SK-N-SH (cell line): Measurements from ENCODE around the gene CDC42EP3. TPM values are rescaled to one million over a fixed set of nuclear protein-coding genes. Genes with fewer than 3 reads are reported as not detected.

Experiments used
- CTCF ChIA-PET: fragments of 300-600, 350-600 bp; formaldehyde crosslinking; extraction: SDS; loops from one replicate; lab custom pipeline; 2021; lab: Yijun Ruan, JAX
- POLR2A ChIA-PET: fragments of 350-600 bp; sonication (Branson Sonifier 250); formaldehyde crosslinking; extraction: SDS; loops from one replicate; lab custom pipeline; 2020; ENCODE audit warnings: antibody characterized with exemption, inconsistent platforms; lab: Yijun Ruan, JAX
- DNase-seq: peaks from one replicate; pipeline ENCODE4 v3.0.0; 2012
- H2AFZ ChIP-seq: fragments of 200-600 bp; sonication (generic); 2 replicates; pipeline ENCODE4 v1.8.1; 2016; ENCODE audit warnings: antibody characterized with exemption, mild to moderate bottlenecking, low read depth
- H3F3A ChIP-seq: fragments of 200-600 bp; sonication (generic); replicated peaks from 2 replicates; pipeline ENCODE3; 2016; ENCODE audit warnings: antibody characterized with exemption, mild to moderate bottlenecking; ENCODE audit not compliant: insufficient read depth
- H3K27ac ChIP-seq, 2 experiments: fragments of 200-500 bp in 1 of 2; fragments of 200-600 bp in 1 of 2; sonication (Bioruptor generic) in 1 of 2; sonication (generic), shearing (Covaris generic) in 1 of 2; 2 replicates each; pipeline versions ENCODE4 v1.5.1 to v1.6.1; 2014 to 2016; ENCODE audit warnings: low read depth in 2 of 2, inconsistent platforms in 1 of 2, low read length in 1 of 2, mild to moderate bottlenecking in 1 of 2, mixed read lengths in 1 of 2
- H3K27me3 ChIP-seq: fragments of 200-600 bp; sonication (generic), shearing (Covaris generic); 2 replicates; pipeline ENCODE4 v1.6.1; 2016; ENCODE audit warnings: mixed run types; ENCODE audit not compliant: insufficient read depth
- H3K36me3 ChIP-seq, 2 experiments: fragments of 200-500 bp in 1 of 2; fragments of 200-600 bp in 1 of 2; sonication (Bioruptor generic) in 1 of 2; sonication (generic) in 1 of 2; replicated peaks in 1 of 2; 2 replicates each; pipeline versions ENCODE3 to v1.5.1; 2014 to 2016; ENCODE audit warnings: low read length in 1 of 2, mild to moderate bottlenecking in 1 of 2; ENCODE audit not compliant: insufficient read depth in 2 of 2, control insufficient read depth in 1 of 2
- H3K4me1 ChIP-seq, 2 experiments: fragments of 200-500 bp in 1 of 2; fragments of 200-600 bp in 1 of 2; sonication (Bioruptor generic) in 1 of 2; sonication (generic), shearing (Covaris generic) in 1 of 2; 2 replicates each; pipeline versions ENCODE4 v1.5.1 to v1.6.1; 2014 to 2016; ENCODE audit warnings: low read depth in 1 of 2, low read length in 1 of 2, mixed run types in 1 of 2; ENCODE audit not compliant: insufficient read depth in 2 of 2, control insufficient read depth in 1 of 2
- H3K4me2 ChIP-seq: fragments of 200-600 bp; sonication (generic), shearing (Covaris generic); 2 replicates; pipeline ENCODE4 v1.6.1; 2017; ENCODE audit warnings: mixed run types
- H3K4me3 ChIP-seq, 2 experiments: fragments of 200-500 bp in 1 of 2; fragments of 200-600 bp in 1 of 2; sonication (Bioruptor generic) in 1 of 2; sonication (generic), shearing (Covaris generic) in 1 of 2; 2 replicates each; pipeline versions ENCODE4 v1.5.1 to v1.8.1; 2014 to 2016; ENCODE audit warnings: low read depth in 2 of 2, inconsistent platforms in 1 of 2, low read length in 1 of 2, mild to moderate bottlenecking in 1 of 2, mixed read lengths in 1 of 2, moderate library complexity in 1 of 2
- H3K79me2 ChIP-seq: fragments of 200-600 bp; sonication (generic); 2 replicates; pipeline ENCODE4 v1.8.1; 2017; ENCODE audit warnings: mild to moderate bottlenecking; ENCODE audit not compliant: insufficient read depth
- H3K9ac ChIP-seq: fragments of 200-600 bp; sonication (generic); 2 replicates; pipeline ENCODE4 v1.6.1; 2017; ENCODE audit warnings: mixed run types
- H3K9me2 ChIP-seq: fragments of 200-600 bp; sonication (generic); 2 replicates; pipeline ENCODE4 v1.6.1; 2017; ENCODE audit warnings: mixed run types
- H3K9me3 ChIP-seq: fragments of 200-600 bp; sonication (generic); 2 replicates; pipeline ENCODE4 v1.6.1; 2017; ENCODE audit warnings: mixed run types, mild to moderate bottlenecking, moderate library complexity
- H4K20me1 ChIP-seq: fragments of 200-600 bp; sonication (generic); 2 replicates; pipeline ENCODE4 v1.6.1; 2017; ENCODE audit warnings: mild to moderate bottlenecking, mixed run types; ENCODE audit not compliant: insufficient read depth
- ELF1 ChIP-seq: IDR thresholded peaks from 2 replicates; pipeline ENCODE4 v1.4.0; 2012
- EP300 ChIP-seq, 2 experiments: IDR thresholded peaks; 2 replicates each; pipeline versions ENCODE4 v1.4.0 to v1.6.1; 2012; ENCODE audit warnings: borderline replicate concordance in 1 of 2, low read depth in 1 of 2, low read length in 1 of 2
- FOXJ3 ChIP-seq: sonication (generic); formaldehyde crosslinking; IDR thresholded peaks from 2 replicates; pipeline ENCODE4 v1.5.1; 2020; ENCODE audit warnings: mild to moderate bottlenecking, missing genetic modification reagents
- FOXM1 ChIP-seq: IDR thresholded peaks from 2 replicates; pipeline ENCODE4 v1.4.0; 2012; ENCODE audit warnings: low read depth, mild to moderate bottlenecking
- JUND ChIP-seq: IDR thresholded peaks from 2 replicates; pipeline ENCODE4 v1.4.0; 2012
- MAX ChIP-seq: IDR thresholded peaks from 2 replicates; pipeline ENCODE4 v1.4.0; 2012; ENCODE audit warnings: low read depth
- MXI1 ChIP-seq: IDR thresholded peaks from 2 replicates; pipeline ENCODE4 v1.6.1; 2012; ENCODE audit warnings: mild to moderate bottlenecking, low read depth, low read length, improper control_type of control experiment
- RAD21 ChIP-seq: IDR thresholded peaks from 2 replicates; pipeline ENCODE4 v1.6.1; 2012; ENCODE audit warnings: mild to moderate bottlenecking, low read length
- TAF1 ChIP-seq: IDR thresholded peaks from 2 replicates; pipeline ENCODE4 v1.6.1; 2012; ENCODE audit warnings: low read depth, mild to moderate bottlenecking, low read length, moderate library complexity, borderline replicate concordance
- USF2 ChIP-seq: fragments of 150-350 bp; IDR thresholded peaks from 2 replicates; pipeline ENCODE4 v1.6.1; 2017; ENCODE audit warnings: antibody characterized with exemption, low read length, low read depth, borderline replicate concordance
- YY1 ChIP-seq: IDR thresholded peaks from 2 replicates; pipeline ENCODE4 v1.4.0; 2012; ENCODE audit warnings: low read depth, mild to moderate bottlenecking
- WGBS: methylation state at CpG from one replicate; pipeline ENCODE4 v1.1.6; 2017; ENCODE audit warnings: low lambda C conversion rate; 5-methylcytosine and 5-hydroxymethylcytosine counted together
- polyA plus RNA-seq, 3 experiments: library from polyadenylated mRNA; depleted of rRNA; stranded (reverse); fragments of >200 nt; gene quantifications; 2 replicates each; pipeline ENCODE4 v1.2.3, GENCODE V29; 2012
- TF ChIP-seq, protein P1 (sequence below): IDR thresholded peaks from 2 replicates; pipeline ENCODE4; 2012
- TF ChIP-seq, protein P2 (sequence below): fragments of 150-350 bp; IDR thresholded peaks from 2 replicates; pipeline ENCODE4 v1.6.1; 2016; ENCODE audit warnings: mild to moderate bottlenecking, low read depth, low read length

Gene CDC42EP3
- polyA plus RNA-seq, 1 of the 3 experiments (the other 2 are of a cell fraction), result 87.5 TPM

DNA sequence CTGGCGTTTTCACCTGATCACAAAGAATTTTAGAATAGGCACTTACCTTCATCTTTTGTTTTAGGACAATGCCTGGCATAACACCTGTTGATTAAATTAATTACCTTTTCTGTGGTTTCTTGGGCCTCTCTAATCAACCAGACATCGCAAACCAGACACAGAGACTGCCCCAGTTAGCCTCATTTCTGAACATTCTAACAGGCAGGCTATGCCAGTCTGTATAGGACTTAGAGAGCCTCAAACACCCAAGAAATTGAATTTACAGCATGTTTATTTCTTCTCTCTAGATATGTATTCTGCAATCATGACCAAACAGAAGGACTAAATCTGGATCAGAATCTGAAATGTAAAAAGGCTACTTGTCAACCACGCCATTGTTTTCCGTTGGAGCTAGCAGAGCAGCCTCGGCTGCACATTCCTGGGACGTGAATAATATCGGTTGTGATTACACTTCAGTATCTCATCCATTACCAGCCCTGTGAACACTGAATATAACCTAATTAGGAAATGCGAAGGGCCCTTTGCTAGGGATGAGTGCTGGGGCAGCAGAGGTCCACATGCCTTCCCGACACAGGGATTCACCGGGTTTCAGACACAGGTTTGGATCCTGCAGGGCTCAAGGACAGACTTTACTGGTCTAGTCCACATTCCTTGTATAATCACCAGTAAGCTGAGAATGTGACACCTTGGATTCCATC lies 17.5 kb upstream of the CDC42EP3 start (continued):
- TF ChIP-seq EP300 (IDR thresholded peaks at IDR 0.05; ENCODE audit: borderline replicate concordance in 1 of 2, low read depth in 1 of 2, low read length in 1 of 2) (peak in 1 of 2 experiments; percentile 63; a peak in 1 of 4 replicates), USF2 (no peak), MXI1 (no peak), JUND (peak; percentile 86), MAX (peak; percentile 15; the same call in 1 of the 2 replicates), RAD21 (no peak), YY1 (peak; percentile 44; the same call in 1 of the 2 replicates), FOXM1 (no peak)
- TF ChIP-seq, protein P1, sequence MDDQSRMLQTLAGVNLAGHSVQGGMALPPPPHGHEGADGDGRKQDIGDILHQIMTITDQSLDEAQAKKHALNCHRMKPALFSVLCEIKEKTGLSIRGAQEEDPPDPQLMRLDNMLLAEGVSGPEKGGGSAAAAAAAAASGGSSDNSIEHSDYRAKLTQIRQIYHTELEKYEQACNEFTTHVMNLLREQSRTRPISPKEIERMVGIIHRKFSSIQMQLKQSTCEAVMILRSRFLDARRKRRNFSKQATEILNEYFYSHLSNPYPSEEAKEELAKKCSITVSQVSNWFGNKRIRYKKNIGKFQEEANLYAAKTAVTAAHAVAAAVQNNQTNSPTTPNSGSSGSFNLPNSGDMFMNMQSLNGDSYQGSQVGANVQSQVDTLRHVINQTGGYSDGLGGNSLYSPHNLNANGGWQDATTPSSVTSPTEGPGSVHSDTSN, result peak; percentile 73

DNA sequence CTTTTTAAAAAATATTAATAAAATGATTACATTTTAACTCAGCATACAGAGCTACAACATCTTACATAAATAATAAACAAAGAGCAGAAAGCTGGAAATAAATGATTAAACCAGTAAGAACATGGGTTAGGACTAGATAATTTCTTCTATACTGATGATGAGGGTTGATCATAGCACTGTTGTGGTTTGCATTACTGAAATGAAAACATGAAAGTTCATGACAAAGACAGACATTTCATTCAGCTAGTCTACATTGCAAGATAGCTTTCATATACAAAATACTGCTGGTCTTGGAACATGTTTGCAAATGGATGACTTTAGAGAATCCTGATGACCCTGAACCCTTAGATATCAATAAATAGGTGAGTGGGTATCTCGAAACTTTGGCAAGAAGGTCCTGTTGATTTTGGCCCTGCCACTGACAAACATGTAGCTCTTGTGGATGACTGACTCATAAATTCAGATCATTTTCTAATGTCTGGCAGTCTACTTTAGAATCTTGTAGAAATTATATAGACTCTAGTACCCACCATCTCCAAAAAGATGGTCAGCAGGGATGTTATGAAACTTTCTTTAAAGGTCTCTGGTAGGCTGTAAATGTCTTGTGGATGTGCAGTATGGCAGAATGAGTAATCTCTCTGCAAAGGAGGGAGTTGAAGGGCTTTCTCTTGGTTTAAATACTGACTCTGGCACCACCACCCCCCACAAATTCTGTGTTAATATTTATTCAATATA lies 15.5 kb upstream of the CDC42EP3 start:
- Histone ChIP-seq H4K20me1 (no peaks in the 10 kb centered on the region), H3K27me3 (no peaks in the 10 kb centered on the region), H3K9ac (no peak overlapping the region), H3F3A (peaks cover 18% of the 10 kb centered on the region), H3K9me2 (no peaks in the 10 kb centered on the region), H3K9me3 (peaks cover 5% of the 10 kb centered on the region; the same call in 1 of the 2 replicates), H3K4me2 (no peak overlapping the region), H3K4me3 (no peak overlapping the region), H2AFZ (peak overlapping the region; percentile 0; the same call in 1 of the 2 replicates), H3K4me1 (peaks cover 12 to 17% of the 10 kb centered on the region in 2 experiments), H3K36me3 (no peaks in the 10 kb centered on the region), H3K27ac (peak overlapping the region in 1 of 2 experiments; percentile 23; a peak in 2 of 4 replicates)
- WGBS, result 73% methylated on average over 1 of the region's 1 CpG
- POLR2A ChIA-PET, result no interaction called here
- TF ChIP-seq YY1 (no peak), FOXM1 (no peak), ELF1 (no peak), FOXJ3 (CRISPR knock-in tag) (no peak), RAD21 (no peak), TAF1 (no peak)
- TF ChIP-seq, protein P2, sequence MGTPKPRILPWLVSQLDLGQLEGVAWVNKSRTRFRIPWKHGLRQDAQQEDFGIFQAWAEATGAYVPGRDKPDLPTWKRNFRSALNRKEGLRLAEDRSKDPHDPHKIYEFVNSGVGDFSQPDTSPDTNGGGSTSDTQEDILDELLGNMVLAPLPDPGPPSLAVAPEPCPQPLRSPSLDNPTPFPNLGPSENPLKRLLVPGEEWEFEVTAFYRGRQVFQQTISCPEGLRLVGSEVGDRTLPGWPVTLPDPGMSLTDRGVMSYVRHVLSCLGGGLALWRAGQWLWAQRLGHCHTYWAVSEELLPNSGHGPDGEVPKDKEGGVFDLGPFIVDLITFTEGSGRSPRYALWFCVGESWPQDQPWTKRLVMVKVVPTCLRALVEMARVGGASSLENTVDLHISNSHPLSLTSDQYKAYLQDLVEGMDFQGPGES, result no peak
- TF ChIP-seq, all 33 proteins: peak for 0
- H3K79me2 ChIP-seq, result no peaks in the 10 kb centered on the region
- CTCF ChIA-PET, result no interaction called here
- DNase-seq, result no peak
